ENCODE data around the gene TRIM8. TPM values are rescaled to one million over a fixed set of nuclear protein-coding genes. Genes with fewer than 3 reads are reported as not detected.

Gene TRIM8
- total RNA-seq, 3 donors from 2014 or later, result 65.5 to 89.9 (median 71.3) TPM

DNA sequence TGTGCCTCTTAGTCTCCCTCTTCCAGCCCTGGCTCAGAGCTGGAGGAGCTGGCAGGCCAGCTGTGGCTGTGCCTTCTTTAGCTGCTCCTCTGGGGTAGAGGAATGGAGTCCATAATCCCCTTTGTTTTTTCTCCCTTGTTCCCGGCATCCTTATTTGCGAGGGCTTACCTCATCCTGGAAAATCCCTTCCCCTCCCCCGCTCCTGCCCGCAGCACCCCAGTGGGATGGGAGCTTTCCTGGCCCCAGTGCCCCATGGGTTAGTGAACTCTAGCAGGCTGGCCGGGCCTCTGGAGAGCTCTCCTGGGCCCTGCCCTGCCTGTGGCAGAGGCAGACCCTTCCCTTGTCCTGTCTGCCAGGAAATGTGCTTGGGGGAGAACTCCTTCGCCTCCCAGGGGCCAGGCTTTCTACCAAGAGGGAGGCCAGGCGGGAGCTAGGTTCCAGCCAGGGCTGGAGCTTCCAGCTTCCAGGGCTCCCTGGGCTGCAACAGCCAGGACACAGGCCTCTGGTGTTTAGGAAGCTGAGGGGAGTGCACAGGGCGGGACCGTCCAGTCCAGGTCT is 16.5 kb upstream of the TRIM8 start:
- peak; percentile 29 for ATAC-seq
- peaks cover 6% of the 10 kb centered on the region for H3K4me1 ChIP-seq (ENCODE audit: low read depth)
- peak in 2 of 3 donors; percentile 26 to 60 for DNase-seq

DNA sequence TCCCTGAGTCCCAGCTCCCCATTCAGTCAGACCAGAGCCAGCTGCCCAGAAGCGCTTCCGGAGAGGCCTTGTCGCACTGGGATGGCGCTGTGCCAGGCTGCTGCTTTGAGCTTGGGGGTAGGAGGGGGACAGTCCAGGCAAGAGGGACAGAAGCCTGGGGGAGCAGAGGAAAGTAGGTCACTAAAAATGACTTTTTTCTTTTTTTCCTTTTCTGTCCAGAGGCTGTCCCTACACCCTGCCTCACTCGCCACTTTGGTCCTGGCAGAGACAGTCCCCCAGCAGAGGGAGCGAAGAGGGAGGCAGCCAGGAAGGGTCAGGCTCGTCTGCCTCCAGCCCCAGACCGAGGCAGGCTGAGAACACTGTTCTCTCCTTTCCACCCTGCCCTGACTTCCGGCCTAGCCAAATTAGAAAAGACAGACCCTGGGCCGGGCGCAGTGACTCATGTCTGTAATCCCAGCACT is 15.8 kb upstream of the TRIM8 start:
- Histone ChIP-seq H3K36me3 (ENCODE audit: low read depth) (no peaks in the 10 kb centered on the region), H3K4me1 (ENCODE audit: low read depth) (peaks cover 13% of the 10 kb centered on the region), H3K4me3 (no peak overlapping the region), H3K9me3 (no peaks in the 10 kb centered on the region)
- intact Hi-C loops (cut with DNase I, micrococcal nuclease), result no loop called here
- TF ChIP-seq, protein P1, sequence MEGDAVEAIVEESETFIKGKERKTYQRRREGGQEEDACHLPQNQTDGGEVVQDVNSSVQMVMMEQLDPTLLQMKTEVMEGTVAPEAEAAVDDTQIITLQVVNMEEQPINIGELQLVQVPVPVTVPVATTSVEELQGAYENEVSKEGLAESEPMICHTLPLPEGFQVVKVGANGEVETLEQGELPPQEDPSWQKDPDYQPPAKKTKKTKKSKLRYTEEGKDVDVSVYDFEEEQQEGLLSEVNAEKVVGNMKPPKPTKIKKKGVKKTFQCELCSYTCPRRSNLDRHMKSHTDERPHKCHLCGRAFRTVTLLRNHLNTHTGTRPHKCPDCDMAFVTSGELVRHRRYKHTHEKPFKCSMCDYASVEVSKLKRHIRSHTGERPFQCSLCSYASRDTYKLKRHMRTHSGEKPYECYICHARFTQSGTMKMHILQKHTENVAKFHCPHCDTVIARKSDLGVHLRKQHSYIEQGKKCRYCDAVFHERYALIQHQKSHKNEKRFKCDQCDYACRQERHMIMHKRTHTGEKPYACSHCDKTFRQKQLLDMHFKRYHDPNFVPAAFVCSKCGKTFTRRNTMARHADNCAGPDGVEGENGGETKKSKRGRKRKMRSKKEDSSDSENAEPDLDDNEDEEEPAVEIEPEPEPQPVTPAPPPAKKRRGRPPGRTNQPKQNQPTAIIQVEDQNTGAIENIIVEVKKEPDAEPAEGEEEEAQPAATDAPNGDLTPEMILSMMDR (IDR thresholded peaks at IDR 0.05), result no peak
- DNase-seq (peak in 2 of 3 donors; percentile 46 to 60), ATAC-seq (no peak)

More for the DNA sequence above, 16.5 kb upstream of the TRIM8 start:
- H3K9me3 ChIP-seq, result no peaks in the 10 kb centered on the region
- TF ChIP-seq, protein P1 (IDR thresholded peaks at IDR 0.05), result no peak
- intact Hi-C loops (cut with DNase I, micrococcal nuclease), result no loop called here
- H3K36me3 ChIP-seq (ENCODE audit: low read depth), result no peaks in the 10 kb centered on the region
- no peak overlapping the region for H3K4me3 ChIP-seq

DNA sequence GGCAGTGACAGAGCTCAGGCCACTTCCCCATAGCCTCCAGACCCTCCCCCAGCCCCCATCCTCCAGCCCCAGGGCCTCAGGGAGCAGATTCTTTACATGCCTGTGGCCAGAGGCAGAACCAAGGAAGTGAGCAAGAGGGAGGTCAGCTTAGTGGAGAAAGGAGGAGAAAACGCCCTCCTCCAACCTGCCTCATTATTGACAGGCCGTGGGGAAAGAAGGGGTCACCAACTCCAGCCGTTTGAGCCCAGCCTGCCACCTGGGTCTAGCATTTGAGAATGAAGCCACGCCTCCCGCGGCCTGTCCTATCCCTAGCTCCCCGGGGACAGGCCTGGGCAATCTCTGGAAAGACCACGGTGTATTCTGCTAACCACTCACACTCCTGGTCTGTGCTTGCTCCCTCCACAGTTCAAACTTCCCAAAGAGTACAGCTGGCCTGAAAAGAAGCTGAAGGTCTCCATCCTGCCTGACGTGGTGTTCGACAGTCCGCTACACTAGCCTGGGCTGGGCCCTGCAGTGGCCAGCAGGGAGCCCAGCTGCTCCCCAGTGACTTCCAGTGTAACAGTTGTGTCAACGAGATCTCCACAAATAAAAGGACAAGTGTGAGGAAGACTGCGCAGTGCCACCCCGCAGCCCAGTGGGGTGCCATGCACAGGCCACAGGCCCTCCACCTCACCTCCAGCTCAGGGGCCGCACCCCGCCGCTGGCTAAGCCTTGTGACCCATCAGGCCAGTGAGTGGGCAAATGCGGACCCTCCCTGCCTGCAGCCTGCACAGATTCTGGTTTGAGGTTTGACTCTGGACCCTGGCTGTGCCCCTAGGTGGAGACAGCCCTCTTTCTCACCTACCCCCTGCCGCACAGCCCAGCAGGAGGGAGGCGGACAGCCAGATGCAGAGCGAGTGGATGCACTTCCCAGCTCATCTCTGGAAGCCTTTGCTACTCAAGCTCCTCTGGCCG is 14.3 kb upstream of the TRIM8 start:
- intact Hi-C loops (cut with DNase I, micrococcal nuclease), result no loop called here

DNA sequence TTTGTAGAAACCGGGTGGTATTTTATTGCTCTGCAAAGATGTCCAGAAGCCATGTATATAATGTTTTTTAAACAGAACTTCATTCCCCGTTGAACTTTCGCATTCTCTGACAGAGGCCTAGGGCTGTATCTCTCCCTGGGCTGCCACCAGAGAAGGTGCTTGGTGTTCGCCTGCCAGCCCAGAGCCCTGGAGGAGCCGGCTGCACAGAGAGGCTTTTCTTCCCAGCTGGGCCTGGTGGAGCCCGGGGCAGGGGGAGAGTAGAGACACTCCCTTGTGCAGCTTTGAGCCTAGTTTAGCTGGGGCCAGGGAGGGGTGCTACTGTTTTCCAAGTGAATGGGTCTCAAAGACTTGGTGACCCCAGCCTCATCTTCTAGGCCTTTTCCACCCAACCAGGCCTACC is 13.6 kb upstream of the TRIM8 start:
- DNase-seq (peak in 1 of 3 donors; percentile 8), ATAC-seq (no peak)
- peaks cover 14% of the 10 kb centered on the region for H3K4me1 ChIP-seq (ENCODE audit: low read depth)
- intact Hi-C loops (cut with DNase I, micrococcal nuclease), result no loop called here
- H3K9me3 ChIP-seq, result no peaks in the 10 kb centered on the region
- TF ChIP-seq, protein P1 (IDR thresholded peaks at IDR 0.05), result no peak
- H3K4me3 ChIP-seq, result no peak overlapping the region
- H3K36me3 ChIP-seq (ENCODE audit: low read depth), result no peaks in the 10 kb centered on the region

More for the DNA sequence above, 14.3 kb upstream of the TRIM8 start:
- H3K36me3 ChIP-seq (ENCODE audit: low read depth), result no peaks in the 10 kb centered on the region
- no peak overlapping the region for H3K4me3 ChIP-seq
- TF ChIP-seq, protein P1 (IDR thresholded peaks at IDR 0.05), result no peak
- DNase-seq (peak in 2 of 3 donors; percentile 17 to 21), ATAC-seq (no peak)
- peaks cover 14% of the 10 kb centered on the region for H3K4me1 ChIP-seq (ENCODE audit: low read depth)
- H3K9me3 ChIP-seq, result no peaks in the 10 kb centered on the region

DNA sequence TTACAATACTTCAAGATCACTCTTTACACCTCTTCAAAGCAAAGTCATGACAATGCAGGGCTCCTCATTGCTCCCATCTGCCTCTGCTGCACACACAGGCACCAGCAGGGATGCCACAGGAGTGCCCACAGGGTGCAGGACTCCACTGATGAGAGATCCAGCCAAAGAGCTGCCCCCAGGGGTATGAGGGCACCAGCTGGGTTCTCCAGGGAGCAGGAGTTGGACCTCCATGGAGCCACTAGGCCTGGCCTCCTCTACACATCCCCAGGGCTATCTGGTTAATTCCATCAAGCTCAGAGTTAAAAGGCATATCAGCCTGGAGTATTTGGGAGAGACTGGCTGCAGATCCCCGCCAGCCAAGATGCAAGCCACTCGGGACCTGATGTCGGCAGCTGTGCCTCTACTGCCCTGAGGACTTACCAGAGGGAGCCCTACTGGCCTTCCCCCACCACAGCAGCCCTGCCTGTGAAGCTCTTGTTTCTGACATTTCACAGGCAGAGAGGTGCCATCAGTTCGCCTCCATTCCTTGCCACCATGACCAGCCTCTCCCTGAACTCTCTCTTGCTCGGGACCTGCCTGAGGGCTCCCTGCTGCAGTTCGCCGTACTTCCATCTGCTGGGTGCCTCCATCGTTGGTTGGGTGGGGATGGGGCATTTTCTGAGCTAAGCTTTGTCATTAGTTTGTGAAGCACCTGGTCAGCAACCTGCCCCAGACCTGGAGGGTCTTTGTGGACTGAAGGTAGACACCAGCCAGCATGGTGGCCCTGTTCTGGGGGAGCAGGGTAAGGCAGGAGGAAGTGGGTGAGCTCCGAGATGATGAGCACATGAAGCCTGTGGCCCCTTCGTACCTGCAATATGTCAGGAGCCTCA is 12.5 kb upstream of the TRIM8 start:
- peaks cover 14% of the 10 kb centered on the region for H3K4me1 ChIP-seq (ENCODE audit: low read depth)

More for the DNA sequence above, 12.5 kb upstream of the TRIM8 start:
- no peaks in the 10 kb centered on the region for H3K9me3 ChIP-seq
- H3K36me3 ChIP-seq (ENCODE audit: low read depth), result no peaks in the 10 kb centered on the region
- DNase-seq, result peak in 2 of 3 donors; percentile 12 to 22
- TF ChIP-seq, protein P1 (IDR thresholded peaks at IDR 0.05), result no peak
- no peak for ATAC-seq
- no peak overlapping the region for H3K4me3 ChIP-seq
- intact Hi-C loops (cut with DNase I, micrococcal nuclease), result no loop called here

All from mucosa of descending colon (tissue), 3 donors.